Mesothelial cell of epicardium (in vitro differentiated cells): ENCODE results near the gene SSH2. TPM values are rescaled to one million over a fixed set of nuclear protein-coding genes. Genes with fewer than 3 reads are reported as not detected.

Source experiments
- DNase-seq, 2 experiments: peaks; one replicate each; pipeline ENCODE4 v3.0.0; 2021; ENCODE audit warnings: low spot score in 2 of 2; ENCODE audit not compliant: unreplicated experiment in 2 of 2
- H3K27ac Mint-ChIP-seq: 2 replicates; pipeline ENCODE4 v1.8.0; 2021; ENCODE audit warnings: mixed read lengths
- H3K27me3 Mint-ChIP-seq: 2 replicates; pipeline ENCODE4 v1.8.0; 2021; ENCODE audit warnings: low read depth, mixed read lengths
- H3K36me3 Mint-ChIP-seq: 2 replicates; pipeline ENCODE4 v1.8.0; 2021; ENCODE audit warnings: mixed read lengths
- H3K4me1 Mint-ChIP-seq: 2 replicates; pipeline ENCODE4 v1.8.0; 2021; ENCODE audit warnings: mixed read lengths
- H3K4me3 Mint-ChIP-seq: 2 replicates; pipeline ENCODE4 v1.8.0; 2021; ENCODE audit warnings: mild to moderate bottlenecking, moderate library complexity, mixed read lengths
- H3K9me3 Mint-ChIP-seq: 2 replicates; pipeline ENCODE4 v1.8.0; 2021; ENCODE audit warnings: mixed read lengths
- total RNA-seq: library from RNA; stranded (reverse); gene quantifications from 3 replicates; pipeline ENCODE4 v1.2.1, GENCODE V29; 2021
- TF ChIP-seq, protein P1 (sequence below): fragments of 200-600 bp; sonication (generic); IDR thresholded peaks from one replicate; pipeline ENCODE4 v1.5.0; 2021; ENCODE audit warnings: antibody characterized with exemption; ENCODE audit not compliant: unreplicated experiment

Gene SSH2
- total RNA-seq, 1 donor from 2014 or later: 23.7 TPM

DNA sequence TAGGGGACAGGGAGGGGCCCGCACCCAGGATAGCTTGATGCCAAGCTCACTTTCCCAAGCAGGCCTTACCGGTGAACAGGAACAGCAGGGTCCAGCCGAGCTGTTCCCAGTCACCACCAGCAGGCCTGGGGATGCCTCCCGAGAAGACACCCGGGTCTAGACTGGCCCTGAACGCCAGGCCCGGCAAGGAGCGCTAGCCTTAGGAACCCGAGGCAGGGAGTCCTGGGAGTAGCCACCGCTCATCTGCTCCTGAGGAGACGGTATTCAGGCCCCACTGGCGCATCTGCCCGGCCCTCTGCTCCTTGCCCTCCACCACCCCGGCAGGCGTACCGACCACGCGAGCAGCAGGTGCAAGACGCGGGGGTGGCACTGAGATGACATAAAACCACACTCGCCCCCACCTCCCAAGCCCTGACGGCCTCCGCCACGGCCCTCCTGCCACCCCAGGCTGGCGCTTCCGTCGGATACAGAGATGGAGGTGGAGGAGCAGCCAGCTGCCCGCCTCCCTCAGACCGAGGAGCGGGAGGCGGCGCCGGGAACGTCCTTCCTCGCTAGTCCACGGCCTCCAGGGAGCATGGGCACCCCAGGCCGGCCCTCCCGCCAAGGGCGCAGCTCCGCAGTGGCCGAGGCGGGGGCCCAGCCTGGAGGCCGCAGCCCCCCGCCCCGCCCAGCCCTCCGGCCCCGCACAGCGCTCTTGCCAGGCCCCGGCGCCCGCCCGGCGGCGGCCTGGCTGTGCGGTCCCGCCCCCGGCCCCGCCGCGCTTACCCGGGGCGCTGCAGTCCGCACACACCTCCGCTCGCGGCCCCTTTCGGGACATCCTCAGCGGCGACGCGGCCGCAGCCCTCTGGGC, 341.2 kb downstream of the SSH2 start:
- peak overlapping the region; percentile 88 for H3K4me3 Mint-ChIP-seq
- H3K9me3 Mint-ChIP-seq: no peaks in the 10 kb centered on the region
- H3K4me1 Mint-ChIP-seq: peaks cover 51% of the 10 kb centered on the region
- peak overlapping the region; percentile 86 for H3K27ac Mint-ChIP-seq
- DNase-seq: no peak
- no peaks in the 10 kb centered on the region for H3K27me3 Mint-ChIP-seq
- TF ChIP-seq, protein P1, sequence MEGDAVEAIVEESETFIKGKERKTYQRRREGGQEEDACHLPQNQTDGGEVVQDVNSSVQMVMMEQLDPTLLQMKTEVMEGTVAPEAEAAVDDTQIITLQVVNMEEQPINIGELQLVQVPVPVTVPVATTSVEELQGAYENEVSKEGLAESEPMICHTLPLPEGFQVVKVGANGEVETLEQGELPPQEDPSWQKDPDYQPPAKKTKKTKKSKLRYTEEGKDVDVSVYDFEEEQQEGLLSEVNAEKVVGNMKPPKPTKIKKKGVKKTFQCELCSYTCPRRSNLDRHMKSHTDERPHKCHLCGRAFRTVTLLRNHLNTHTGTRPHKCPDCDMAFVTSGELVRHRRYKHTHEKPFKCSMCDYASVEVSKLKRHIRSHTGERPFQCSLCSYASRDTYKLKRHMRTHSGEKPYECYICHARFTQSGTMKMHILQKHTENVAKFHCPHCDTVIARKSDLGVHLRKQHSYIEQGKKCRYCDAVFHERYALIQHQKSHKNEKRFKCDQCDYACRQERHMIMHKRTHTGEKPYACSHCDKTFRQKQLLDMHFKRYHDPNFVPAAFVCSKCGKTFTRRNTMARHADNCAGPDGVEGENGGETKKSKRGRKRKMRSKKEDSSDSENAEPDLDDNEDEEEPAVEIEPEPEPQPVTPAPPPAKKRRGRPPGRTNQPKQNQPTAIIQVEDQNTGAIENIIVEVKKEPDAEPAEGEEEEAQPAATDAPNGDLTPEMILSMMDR: no peak
- no peaks in the 10 kb centered on the region for H3K36me3 Mint-ChIP-seq

DNA sequence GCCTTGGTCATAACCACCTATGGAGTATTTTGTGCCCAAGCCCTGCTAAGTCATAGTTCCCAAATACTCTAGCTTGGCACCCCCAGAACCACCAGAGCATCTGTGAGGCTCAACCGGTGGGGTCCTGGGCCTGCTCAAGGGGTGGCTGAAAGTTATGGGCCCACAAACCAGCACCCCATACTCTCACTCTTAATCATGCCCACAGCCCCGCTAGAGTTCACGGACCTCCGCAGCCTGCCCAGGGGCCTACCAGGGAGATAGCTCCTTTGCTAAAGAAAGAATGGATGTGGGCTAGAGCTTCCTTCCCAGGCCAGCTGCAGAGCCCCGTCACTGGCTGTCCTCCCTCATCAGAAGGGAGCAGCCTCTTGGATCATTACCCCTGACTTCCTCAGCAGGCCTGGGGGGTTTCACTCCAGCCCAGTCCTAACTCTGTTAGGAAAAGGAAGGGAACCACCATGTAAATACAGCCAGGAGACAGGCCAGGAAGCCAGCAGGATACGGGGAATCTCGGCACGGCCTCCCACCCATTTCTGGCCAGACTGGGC, 341.9 kb downstream of the SSH2 start:
- Mint-ChIP-seq H3K4me3 (peak overlapping the region; percentile 88), H3K36me3 (peaks cover 2% of the 10 kb centered on the region), H3K27me3 (no peaks in the 10 kb centered on the region), H3K27ac (peak overlapping the region; percentile 86), H3K9me3 (no peaks in the 10 kb centered on the region), H3K4me1 (peaks cover 50% of the 10 kb centered on the region)
- TF ChIP-seq, protein P1: no peak
- DNase-seq: no peak

DNA sequence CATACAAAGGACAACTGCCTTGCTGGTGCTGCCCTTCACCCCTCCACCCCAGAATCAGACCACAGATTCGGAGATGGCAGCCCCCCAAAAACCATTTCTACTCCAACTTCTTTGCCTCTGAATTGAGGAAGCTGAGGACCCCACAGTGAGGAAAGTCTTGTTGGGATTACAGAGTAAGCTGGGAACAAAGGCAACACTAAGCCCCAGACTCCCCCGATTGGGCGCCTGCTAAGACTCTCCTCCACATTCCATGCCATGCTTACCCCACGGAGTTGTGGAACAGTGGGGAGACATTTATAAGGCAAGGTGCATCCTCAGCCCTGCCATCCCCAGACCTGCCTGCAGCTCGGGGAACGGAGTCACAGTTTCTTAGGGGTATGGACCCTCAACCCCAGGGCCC, 342.4 kb downstream of the SSH2 start:
- no peaks in the 10 kb centered on the region for H3K27me3 Mint-ChIP-seq
- no peak overlapping the region for H3K27ac Mint-ChIP-seq
- peaks cover 47% of the 10 kb centered on the region for H3K4me1 Mint-ChIP-seq
- H3K9me3 Mint-ChIP-seq: no peaks in the 10 kb centered on the region
- no peak for DNase-seq
- peaks cover 4% of the 10 kb centered on the region for H3K36me3 Mint-ChIP-seq
- H3K4me3 Mint-ChIP-seq: peak overlapping the region; percentile 88
- TF ChIP-seq, protein P1: no peak

DNA sequence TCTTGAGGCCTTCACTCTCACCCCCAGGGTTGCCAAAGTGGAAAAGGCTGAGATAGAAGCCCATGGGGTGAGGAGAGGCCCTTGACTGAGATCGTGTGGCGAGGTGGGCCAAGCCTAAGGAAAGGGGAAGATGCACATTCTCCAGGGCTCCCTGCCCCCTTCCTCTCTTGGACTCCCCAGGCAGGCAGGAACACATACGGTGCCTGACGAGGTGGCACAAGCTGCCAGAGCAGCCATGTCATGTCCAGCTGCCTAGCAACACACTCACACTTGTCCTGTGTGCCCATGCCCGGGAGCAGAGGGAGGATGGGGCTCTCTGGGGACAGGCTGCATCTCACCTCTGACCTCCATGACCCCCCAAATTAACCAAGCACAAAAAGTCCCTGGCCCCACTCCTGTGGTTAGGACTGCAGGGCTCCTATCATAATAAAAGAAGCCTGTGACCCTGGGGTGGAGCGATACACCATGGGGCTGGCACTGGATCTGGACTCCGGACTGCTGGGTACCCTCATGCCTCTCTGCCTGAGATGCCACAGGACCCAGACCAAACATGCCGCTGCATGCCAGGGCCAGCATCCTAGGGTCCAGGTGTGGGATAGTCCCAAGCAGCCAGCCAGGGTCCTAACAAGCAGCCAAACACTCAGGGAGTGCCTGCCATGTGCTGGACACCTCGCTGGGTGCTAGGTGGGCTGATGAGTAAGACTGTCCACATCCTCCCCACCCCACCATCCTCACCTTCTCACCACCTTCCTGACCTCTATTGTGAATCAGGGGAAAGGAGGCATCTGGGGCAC, 343.2 kb downstream of the SSH2 start:
- no peak overlapping the region for H3K27ac Mint-ChIP-seq
- H3K4me1 Mint-ChIP-seq: peaks cover 40% of the 10 kb centered on the region
- H3K27me3 Mint-ChIP-seq: no peaks in the 10 kb centered on the region
- no peak overlapping the region for H3K4me3 Mint-ChIP-seq
- H3K36me3 Mint-ChIP-seq: peaks cover 7% of the 10 kb centered on the region
- TF ChIP-seq, protein P1: no peak
- no peak for DNase-seq
- no peaks in the 10 kb centered on the region for H3K9me3 Mint-ChIP-seq

DNA sequence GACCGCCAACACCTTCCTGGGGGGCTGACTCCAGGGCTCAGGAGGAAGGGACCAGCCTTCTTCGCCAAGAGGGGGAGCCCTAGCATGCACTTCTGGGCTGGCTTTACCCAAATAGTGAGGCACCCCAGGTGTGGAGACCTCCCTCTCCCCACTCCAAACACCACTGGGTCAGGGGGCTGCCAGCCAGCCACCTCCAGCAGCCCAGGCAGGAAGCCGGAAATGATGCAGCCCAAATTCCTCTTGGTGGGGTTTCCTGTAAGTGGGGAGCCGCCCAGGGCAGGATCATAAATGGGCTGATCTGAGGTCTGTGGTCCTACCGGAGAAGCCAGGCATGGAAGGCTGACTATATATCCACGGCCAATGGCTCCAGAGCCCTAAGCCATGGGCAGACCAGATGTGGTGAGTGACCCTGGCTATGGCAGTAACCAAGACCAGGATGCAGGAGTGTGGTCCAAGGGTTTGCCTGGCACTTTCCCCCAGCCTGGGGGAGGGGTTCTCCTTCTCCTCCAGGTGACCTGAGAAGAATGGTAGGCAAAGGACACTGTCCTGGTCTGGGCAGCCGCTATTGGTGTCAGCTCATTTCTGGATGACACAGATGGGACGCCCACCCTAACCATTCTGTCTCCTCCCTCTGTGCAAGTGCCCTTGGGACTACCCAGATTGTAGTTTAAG, 344.8 kb downstream of the SSH2 start:
- no peak overlapping the region for H3K27ac Mint-ChIP-seq
- no peaks in the 10 kb centered on the region for H3K9me3 Mint-ChIP-seq
- no peaks in the 10 kb centered on the region for H3K27me3 Mint-ChIP-seq
- H3K36me3 Mint-ChIP-seq: peaks cover 10% of the 10 kb centered on the region
- DNase-seq: no peak
- TF ChIP-seq, protein P1: no peak
- H3K4me1 Mint-ChIP-seq: peaks cover 26% of the 10 kb centered on the region
- no peak overlapping the region for H3K4me3 Mint-ChIP-seq
